HG03045 (cell line): ENCODE measurements around the gene DCAKD.
"Not testable (repeated sequence)": the region's sequence is repeated elsewhere in the genome, so short reads cannot be mapped to it uniquely, and the experiment has no call there.

Experiments used
- ATAC-seq: cut with Tn5 transposase; IDR thresholded peaks from one replicate; pipeline ENCODE4 v1.9.1; 2021; ENCODE audit warnings: mild to moderate bottlenecking, moderate library complexity; ENCODE audit not compliant: unreplicated experiment

The DCAKD gene

DNA sequence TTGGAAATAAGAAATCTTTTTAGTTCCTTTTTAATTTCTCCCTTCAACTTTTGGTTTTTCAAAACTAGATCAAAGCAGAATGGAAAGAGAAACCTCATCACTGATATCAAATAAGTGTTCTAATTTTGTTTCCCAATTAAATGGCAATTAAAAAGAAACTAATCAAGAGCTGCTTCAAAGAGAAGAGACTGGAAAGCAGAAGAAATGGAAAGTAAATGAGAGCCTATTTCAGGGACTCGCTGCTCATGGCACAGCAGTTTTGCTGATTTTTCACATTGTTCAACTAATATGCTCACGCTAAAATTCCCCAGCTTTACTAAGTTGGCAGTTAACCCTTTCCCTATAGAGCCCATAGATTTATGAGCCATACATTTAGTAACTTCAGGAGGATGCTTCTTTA, 16.2 kb upstream of the DCAKD start:
- no peak for ATAC-seq

GRCh38 chr17:45063198-45063597, 11.8 kb upstream of the DCAKD start:
- no peak for ATAC-seq

DNA sequence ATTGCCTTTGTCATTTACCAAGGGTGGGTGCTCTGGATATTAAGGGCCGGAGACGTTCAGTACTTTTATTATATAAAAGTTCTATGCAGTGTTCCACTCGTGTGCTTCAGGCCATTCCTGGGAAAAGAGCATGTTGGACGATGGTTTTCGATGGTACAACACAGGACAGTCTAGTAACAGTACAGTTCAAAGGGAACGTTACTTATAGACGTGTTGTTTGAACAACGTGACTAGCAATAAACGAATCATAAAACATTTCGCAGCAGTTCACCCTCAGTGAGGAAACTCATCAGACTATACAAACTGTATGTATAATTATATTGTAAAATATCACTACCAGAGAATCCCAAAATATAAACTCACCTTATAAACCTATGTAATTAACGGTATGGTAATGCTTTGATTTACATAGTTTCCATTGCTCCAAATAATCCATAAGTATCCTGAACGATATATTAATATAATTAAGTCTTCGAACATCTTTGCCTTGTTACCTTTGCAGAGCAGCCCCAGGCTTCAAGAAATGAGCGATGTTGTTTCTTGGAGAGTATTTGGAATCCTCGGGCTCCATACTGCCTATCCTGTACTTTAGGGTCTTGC, 10.3 kb upstream of the DCAKD start:
- ATAC-seq, result no peak

DNA sequence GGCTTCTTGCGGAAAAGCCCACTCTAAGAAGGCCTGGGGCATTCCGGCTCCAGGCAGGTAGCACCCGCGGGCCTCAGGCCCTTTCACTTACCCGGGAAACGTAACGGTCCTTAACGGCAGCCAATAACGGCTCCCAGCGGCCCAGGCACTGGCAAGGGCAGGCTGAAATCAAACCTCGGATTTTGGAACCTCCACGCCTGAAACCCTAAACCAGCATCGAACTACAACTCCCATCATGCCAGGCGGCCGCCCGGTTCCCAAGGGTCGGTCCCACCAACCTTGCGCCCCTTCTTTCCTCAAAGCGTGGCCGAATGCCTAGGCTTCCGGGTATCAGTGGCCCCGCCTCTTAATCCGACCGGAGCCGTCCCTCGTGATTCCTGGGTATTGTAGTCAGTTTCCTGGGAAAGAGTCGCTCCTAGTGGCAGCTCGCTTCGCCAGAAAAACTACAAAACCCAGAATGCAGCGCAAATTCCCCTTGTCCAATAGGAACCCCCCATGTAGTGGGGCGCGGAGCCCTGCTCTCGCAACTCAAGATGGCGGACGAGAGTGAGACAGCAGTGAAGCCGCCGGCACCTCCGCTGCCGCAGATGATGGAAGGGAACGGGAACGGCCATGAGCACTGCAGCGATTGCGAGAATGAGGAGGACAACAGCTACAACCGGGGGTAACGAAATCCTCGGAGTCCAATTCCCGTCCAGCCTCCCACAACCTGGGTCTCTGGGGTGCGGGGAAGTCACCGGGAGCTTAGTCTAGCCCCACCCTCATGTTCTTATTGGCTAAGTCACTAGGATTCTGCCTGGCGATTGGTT, 9.6 kb upstream of the DCAKD start, which contains the start of gene NMT1:
NMT1 (plus strand) TSS at position 521 of the 809 bp plus-strand sequence; CDS start at position 534, 13 bp downstream.
- ATAC-seq, result peak; percentile 88

- no peak for ATAC-seq
Observed at GRCh38 chr17:45060382-45060796, 9.0 kb upstream of the DCAKD start.

DNA sequence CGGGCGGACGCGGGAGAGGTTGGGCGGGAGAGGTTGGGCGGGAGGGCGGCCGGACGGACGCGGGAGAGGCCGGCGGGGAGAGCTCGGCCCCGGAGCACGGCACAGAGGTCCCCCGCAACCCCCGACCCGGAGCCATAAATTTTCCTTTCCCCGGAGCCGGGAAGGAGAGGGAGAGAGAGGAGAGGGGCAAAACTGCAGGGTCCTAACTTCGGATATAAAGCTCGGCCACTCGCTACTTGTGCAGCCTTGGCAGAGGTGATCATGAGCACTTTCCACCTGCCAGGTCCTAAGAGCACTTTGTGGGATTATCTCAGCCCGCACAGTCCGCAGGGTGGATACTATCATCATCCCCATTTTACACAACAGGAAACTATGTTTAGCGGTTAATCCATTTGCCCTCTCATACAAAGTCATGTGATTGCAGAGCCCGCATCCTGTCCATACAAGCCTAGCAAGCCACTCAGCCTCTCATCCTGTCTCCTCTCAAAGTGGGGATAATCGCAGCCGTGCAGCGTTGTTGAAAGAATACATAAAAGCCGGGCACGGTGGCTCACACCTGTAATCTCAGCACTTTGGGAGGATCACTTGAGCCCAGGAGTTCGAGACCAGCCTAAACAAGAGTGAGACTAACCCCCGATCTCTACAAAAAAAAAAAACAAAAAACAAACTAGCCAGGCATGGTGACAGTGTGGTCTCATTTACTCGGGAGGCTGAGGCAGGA, 780 bp upstream of the DCAKD start:
- no peak for ATAC-seq

- not testable (repeated sequence) for ATAC-seq
Observed at GRCh38 chr17:45051720-45052051, 254 bp upstream of the DCAKD start.

DNA sequence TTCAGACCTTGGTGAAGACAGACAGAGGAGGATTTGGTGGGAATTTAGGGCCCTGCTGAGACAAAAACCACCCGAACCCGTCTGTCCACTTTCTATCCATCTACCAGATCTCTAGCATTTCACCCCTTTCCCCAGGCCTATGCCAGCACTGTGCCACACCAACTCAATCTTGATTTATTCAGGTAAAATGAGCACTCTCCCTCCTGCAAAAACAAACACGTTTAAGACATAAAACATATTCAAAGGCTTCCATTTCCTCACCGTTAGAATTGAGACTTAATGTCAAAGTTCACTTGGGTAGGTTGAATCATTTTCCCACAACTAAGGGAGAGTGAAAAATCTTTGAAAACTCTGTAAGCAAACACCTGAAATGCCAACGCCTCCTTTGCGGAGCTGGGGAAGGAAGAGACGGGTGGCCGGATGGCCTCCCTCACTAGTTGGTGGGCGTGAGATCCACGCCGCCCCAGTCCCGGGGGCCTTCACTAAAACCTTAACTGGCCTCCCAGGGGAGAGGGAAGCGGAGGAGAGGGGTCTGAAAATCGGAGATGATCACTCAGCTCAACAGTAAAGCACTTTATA, 862 bp downstream of the DCAKD start:
- ATAC-seq, result no peak

DNA sequence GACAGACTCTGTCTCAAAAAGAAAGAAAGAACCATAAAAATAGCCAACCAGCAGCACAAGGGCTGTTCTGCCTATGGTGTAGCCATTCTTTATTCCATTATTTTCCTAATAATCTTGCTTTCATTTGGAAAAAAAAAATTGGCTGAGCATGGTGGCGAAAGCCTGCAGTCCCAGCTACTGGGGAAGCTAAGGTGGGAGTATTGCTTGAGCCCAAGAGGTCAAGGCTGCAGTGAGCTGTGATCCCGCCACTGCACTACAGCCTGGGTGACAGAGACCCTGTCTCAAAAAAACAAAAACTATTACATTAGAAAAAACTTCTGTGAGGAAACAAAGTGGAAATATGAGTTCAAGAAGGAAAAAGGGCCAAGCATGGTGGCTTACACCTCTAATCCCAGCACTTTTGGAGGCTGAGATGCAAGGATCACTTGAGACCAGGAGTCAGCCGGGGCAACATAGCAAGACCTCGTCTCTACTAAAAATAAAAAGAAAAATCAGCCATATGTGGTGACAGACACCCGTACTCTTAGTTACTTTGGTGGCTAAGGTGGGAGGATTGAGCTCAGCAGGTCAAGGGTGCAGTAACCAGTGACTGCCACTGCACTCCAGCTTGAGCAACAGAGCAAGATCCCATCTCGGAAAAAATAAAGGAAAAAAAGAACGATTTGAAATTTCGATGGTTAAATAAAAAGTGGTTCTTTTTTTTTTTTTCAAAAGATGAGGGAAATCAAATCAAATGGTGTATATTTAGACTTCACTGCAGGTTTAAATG, 2.5 kb downstream of the DCAKD start:
- no peak for ATAC-seq

GRCh38 chr17:45046537-45047125, 4.8 kb downstream of the DCAKD start:
- ATAC-seq, result no peak

DNA sequence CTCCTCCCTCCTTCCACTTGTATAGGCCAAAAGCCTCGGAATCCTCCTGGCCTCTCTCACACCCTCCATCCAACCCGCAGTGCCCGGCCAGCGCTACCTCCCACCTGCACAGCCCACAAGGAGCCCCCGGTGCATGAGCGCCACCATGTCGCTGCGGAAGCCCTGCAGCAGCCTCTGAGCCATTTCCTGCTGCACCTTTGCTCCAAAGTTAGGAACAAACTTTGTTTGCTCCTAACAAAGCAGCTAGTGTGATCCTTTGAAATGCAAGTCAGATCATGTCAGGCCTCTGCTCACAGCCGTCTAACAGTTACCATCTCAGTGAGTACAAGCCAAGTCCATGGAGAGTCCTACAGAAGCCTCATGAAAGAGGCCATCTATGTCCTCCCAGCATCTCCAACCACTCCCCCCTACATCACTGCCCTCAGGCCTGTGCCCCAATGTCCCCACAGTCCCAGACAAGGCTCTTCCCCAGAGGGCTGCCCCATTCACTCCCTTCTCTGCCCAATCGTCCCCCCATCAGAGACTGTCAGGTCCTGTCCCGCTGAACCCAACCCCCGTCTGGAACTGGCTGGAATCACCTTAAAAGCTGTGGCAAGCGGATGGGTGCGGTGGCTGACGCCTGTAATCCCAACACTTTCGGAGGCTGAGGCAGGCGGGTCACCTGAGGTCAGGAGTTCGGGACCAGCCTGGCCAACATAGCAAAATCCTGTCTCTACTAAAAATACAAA, 7.5 kb downstream of the DCAKD start:
- no peak for ATAC-seq

- ATAC-seq, result no peak
Observed at GRCh38 chr17:45042346-45043120, 8.9 kb downstream of the DCAKD start.

- ATAC-seq, result no peak
Observed at GRCh38 chr17:45040459-45040858, 11.0 kb downstream of the DCAKD start.

GRCh38 chr17:45038728-45039634, 12.5 kb downstream of the DCAKD start:
- ATAC-seq, result no peak

DNA sequence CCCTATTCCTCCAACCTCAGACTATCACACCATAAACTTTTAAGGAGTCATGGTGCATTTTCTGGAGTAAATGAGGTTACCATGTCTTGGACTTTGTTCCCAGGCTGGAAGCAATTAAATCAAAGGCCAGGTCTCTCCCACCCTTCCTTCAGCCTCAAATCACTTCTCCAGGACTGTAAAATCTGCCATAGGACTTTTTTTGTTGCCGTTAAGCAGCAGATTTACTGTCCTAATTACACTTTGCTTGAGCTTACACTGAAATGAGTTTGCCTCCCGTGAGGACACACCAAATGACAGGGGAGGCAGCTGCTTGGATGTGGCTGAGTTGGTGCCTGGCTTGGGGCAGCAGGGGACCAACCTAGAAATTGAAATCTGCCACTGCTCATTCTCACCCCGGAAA, 14.7 kb downstream of the DCAKD start:
- no peak for ATAC-seq

DNA sequence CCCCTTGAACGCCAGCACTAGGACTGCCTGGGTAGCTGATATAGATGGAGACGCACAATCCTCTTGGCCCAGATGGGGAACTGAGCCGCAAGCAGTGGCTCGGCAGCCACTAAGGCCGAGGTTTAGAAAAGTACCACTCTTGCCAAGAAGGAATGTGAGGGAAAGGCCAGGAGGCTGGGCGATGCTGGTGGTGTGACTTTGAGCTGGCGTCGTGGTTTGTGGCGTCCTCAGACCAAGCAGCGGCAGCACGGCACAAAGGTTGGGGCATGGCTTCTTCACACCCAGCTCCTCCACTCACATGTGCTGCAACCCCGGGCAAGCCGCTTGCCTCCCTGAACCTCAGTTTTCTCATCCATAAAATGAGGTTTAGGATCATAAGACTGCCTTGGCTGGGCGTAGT, 15.6 kb downstream of the DCAKD start:
- ATAC-seq, result no peak

- ATAC-seq, result no peak
Observed at GRCh38 chr17:45034599-45034998, 16.8 kb downstream of the DCAKD start.

GRCh38 chr17:45032174-45032541, 19.3 kb downstream of the DCAKD start:
- no peak for ATAC-seq
